HG02973 (cell line): ENCODE results near the gene PHIP.

Experiments
- ATAC-seq: cut with Tn5 transposase; IDR thresholded peaks from one replicate; pipeline ENCODE4 v1.9.1; 2021; ENCODE audit warnings: moderate library complexity; ENCODE audit not compliant: unreplicated experiment

PHIP gene

DNA sequence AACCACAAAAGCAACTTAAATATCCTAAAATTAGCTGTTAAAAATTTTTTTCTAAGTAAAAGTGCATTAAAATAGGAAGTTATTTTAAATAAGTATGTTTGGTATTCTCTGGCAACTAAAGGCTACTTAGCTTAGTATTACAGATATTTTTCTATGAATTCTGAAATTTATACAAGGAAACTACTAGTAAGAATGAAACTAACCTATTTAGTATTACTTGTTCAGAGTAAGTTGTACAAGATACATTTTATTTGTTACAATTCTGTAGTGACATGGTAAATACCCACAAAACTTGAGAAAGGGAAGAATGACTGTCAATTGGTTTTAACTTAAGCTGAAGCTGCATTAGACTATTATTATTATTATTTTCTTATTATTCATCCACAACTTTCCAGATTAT lies 6.5 kb downstream of the PHIP start:
- ATAC-seq = no peak

DNA sequence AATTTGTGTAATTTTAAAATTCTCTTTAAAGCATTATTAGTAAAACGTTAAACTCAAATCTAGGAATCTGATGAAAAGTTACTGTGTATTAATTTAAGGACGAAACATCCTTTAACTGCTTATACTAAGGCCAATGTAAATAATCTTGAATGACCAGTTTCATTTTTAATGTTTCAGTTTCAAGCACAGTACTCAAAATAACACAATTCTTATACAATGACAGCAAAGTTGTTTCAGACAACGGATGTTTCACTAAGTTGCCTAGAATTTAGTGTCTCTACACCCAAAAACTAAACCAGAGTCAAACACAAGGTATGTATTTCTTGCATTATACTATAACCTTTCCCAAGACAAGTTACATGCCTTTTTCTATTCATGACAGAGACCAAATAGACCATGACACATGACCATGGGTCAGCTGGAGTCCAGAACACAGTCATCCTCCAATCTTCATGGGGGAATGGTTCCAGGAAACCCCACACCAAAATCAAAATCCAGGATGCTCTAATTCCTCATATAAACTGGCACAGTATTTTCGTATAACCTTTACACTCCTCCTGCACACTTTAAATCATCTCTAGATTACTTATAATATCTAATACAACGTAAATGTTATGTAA lies 7.7 kb downstream of the PHIP start:
- ATAC-seq = peak; percentile 73

DNA sequence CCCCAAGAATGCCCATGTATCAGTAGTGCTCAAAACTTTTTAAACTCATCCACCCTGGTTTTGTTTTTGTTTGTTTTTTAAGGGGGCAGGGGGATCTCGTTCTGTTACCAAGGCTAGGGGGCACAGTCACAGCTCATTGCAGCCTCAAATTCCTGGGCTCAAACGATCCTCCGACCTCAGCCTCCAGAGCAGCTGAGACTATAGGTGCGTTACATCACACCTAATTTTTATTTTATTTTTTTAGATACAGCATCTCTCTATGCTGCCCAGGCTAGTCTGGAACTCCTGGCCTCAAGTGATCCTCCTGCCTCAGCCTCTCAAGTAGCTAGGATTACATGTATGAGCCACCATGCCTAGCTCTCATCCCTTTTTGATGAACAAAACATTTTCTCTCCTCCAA lies 11.2 kb downstream of the PHIP start:
- ATAC-seq = no peak

DNA sequence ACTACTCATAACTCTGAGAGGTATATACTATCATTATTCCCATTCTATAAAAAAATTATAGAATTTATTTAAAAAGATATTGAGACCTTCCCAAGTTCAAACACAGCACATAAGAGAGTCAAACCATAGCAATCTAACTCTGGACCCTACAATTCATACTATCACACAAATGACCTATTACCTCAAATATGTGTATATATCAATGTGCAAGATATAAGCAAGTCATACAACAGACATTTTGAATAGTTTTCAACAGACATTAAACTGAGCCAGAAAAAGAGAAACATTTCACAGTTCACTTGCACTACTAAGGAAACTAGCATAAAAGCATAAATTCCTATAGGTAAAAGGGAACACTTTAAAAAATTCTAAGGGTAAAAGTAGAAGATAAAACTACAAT lies 11.7 kb downstream of the PHIP start:
- ATAC-seq = no peak

DNA sequence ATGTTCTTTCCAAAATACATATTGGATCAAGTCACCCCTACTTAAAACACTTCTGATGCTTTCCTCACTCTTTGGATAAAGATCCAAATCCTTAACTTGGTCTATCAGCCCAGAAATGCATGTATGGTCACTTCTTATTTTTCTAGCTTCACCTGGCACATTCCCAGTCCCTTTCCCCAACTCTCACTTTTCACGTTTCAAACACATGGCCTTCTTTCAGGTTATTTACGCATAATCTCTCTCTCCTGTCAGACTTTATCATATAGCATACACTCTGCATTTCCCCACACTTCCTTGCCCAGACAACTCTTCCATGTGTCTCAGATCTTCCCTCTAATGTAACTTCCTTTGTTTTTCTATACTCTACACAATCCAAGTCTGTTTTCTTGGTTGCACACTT lies 12.8 kb downstream of the PHIP start:
- ATAC-seq = no peak

DNA sequence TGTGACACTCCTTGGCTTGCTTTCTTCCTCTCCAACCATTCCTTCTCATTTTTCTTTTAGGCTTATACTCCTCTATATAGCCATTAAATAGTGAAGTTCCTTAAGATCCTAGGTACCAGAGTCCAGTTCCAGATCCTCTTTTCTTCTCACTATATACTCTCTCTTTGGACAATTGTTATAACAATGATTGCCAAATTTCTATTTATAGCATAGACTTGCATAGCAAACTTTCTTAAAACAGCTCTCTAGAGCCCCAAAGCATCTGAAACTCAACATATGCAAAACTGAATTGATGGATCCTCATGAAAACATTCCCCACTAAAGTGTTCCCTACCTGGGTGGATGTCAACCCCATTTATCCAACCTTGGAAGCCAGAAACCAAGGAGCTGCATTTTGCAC lies 13.4 kb downstream of the PHIP start:
- ATAC-seq = no peak

DNA sequence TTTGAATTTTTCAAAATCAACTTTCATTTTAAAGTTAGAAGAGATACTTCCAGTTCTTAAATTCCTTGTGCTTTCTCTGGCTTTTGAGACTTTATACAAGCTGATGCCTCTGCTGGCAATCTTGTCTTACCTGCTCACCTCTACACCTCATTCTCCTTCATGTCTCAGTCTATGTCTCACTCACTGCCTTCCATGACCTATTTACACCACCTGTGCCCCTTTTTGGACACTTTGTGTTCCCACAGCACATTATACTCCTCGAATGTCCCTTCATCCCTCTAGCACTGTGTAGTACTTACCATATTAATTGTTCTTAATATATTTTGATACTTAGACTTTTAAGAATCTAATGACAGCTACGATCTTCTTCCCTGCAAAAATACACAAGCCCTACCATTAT lies 15.3 kb downstream of the PHIP start:
- no peak for ATAC-seq

DNA sequence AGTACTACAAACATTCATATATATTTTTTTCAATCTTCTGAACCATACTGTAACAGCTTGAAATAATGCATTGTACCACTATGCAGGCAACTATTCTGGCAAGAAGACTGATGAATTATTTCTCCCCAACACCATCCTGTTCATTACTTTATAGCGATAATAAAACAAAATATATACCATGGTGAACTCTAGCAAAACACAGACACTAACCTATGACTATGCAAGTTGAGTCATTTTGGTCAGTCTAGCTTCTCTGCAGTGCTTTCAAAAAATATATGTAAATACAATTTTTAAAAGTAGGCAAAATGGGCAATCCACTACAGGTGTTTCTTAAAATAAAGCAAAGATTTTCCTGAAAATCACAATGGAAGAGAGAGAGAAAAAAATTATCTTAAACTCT lies 20.3 kb downstream of the PHIP start:
- ATAC-seq = no peak

DNA sequence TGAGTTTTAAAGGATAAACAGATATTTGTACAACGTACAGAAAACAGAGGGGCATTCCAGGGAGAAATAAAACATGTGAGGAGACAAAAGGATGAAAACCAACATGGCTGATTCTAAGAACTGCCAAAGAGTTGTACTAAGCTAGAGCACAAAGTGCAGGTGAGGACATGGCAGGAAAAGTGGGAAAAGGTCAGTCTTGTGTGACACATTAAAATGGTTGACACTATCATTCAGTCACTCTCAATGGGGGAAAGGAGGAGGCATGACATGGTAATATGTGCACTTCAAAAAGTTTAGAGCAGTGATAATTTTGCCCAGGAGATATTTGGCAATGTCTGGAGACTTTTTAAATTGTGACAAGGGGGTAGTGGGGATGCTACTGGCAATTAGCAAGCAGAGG lies 21.8 kb downstream of the PHIP start:
- ATAC-seq = no peak

DNA sequence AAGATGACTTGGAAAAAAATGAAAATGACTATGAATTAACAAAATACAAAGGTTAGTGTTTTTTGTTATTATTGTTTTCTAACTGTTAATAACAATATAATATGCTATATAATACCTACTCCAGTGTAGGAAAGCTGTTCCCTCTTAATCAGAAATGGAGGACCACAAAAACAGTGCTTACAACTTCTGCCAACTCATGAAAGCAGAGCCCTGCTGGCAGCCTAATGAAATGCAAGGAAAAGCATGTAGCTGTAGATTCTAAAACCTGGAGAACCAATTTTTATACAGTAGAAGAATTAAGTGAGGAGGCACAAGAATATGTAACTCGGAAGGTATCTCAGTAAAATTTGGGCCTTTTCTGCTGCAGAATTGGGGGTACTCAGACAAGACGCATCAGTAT lies 29.4 kb downstream of the PHIP start:
- ATAC-seq = no peak

DNA sequence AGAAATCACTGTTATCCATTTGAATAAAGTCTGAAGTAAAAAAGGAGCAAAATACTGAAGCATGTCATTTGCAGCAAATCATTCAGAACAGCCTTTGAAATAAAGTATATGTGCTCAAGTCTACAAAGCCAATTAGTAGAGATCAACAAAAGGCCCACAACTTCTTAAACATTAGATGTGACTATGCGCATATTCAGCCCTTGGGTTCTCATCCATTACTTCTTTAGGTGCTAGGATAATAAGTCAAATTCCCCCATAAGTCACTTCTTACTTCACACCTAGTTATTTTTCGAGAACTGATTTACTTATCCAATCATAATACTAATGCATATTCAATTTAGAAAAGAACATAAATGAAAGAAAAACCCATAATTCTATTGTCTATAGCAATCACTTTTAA lies 31.0 kb downstream of the PHIP start:
- ATAC-seq = no peak

DNA sequence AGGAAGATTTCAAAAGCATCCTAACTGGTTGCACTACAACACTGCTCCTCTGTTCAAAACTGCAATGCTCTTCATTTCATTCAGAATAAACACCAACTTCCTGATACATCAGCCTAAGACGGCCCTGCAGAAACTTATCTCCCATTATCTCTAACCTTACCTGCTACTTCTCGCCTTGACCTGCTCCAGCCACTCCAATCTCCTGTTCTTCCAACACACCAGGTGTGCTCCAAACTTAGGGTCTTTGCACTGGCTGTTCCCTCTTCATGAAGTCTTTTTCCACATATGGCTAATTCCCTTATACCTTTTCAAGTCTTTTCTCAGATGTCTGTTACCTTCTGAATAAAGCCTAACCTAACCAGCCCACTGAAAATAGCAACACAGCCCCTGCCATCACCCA lies 32.1 kb downstream of the PHIP start:
- no peak for ATAC-seq

DNA sequence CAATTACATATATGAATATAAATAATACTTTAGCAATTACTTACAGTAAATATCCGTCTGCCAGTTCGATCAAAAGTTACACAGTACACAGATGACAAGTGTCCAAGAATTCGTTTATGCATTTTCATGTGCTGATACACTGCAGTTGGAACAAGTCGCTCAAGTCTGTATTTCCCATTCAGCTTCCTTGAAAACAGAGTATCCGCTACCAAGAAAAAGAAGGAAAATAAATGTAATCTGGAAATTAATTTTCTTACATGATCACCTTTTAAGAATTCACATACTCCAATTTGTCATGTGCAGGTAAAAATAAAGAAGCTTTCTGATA lies 35.3 kb downstream of the PHIP start:
- no peak for ATAC-seq

DNA sequence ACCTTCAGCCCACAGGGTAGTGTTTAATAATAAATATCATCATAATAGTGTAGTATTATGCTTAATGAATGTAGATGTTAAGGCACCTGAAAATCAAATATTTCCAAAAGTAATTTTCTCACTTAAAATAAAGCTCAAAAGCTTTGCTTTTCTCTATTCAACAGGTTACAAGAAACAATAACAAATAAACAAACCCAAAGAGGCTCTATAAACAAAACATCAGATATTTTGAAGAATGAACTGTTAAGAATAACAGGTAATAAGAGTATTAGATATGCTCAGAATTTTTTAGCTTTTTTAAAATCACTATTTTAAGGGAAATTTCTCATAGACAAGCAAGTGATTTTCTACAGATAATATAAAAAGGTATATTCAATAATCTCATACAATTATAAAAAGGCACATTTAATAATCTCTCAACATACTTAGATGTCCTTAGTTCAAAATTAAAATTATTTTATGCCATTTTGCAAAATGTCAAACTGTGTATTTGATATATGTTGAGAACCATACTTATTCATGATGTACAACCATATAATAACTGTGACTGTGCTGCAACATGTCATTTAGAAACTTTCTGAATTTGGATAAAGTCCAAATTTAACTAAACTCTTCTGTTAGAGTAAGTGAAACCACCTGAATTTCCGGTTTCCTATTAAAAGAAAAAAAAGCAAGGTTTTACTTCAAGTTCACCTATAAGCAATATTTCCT lies 35.8 kb downstream of the PHIP start:
- ATAC-seq = peak; percentile 74

DNA sequence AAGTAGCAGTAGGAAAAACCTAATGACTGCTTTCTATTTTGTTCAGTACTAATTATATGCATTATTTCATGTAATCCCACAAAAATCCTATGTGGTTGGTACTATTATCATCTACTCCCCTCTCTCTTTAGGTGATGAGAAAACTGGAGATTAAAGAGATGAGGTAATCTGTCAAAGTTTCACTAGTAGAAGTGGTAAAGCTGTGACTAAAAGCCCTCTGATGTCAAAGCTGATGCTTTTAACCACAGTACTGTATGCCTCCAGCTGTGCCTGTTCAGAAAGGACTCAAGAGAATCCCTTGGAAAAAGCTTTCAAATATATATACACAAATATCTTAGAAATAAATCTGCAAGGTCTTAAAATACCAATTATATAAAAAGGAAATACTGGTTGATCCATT lies 38.0 kb downstream of the PHIP start:
- peak; percentile 84 for ATAC-seq

DNA sequence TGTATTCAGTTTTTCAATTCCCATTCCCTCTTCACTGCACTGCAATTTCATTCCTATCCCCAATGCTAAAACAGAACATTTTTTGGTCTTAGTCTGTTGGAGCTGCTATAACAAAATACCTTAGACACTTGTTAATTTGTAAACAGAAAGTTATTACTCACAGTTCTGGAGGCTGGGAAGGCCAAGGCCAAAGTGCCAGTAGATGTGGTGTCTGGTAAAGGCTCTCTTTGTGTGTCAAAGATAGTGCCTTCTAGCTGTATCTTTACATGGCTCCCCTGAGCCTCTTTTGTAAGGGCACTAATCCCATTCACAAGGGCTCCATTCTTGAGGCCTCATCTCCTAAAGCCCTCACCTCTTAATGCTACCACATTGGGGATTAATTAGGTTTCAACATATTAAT lies 40.0 kb downstream of the PHIP start:
- no peak for ATAC-seq

DNA sequence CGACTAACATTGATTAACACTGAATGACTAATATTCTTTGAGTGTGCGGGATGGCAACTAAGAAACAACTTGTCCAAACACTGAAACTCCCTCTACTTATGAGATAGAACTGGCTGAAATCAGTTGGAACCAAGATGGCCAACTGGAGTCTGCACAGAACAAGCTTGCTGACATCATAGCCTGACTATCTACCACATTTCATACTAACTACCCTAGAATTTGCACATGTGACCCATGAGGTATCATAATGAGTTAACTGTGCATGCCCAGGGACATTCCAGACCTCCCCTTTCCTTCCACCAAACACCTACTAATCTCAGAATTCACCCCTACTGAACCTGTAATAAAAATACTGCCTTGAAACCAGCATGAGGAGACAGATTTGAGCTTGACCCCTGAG lies 43.2 kb downstream of the PHIP start:
- peak; percentile 78 for ATAC-seq

DNA sequence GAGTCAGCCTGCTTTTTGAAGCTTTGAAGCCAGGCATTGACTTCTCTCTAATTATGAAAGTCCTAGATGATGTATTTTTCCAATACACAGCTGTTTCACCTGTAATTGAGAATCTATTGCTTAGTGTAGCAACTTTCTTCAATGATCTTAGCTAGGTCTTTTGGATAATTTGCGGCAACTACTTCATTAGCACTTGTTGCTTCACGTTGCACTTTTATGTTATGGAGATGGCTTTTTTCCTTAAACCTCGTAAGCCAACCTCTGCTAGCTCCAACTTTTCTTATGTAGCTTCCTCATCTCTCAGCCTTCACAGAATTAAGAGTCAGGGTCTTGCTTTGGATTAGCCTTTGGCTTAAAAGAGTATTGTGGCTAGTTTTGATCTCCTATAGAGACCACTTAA lies 44.8 kb downstream of the PHIP start:
- no peak for ATAC-seq

DNA sequence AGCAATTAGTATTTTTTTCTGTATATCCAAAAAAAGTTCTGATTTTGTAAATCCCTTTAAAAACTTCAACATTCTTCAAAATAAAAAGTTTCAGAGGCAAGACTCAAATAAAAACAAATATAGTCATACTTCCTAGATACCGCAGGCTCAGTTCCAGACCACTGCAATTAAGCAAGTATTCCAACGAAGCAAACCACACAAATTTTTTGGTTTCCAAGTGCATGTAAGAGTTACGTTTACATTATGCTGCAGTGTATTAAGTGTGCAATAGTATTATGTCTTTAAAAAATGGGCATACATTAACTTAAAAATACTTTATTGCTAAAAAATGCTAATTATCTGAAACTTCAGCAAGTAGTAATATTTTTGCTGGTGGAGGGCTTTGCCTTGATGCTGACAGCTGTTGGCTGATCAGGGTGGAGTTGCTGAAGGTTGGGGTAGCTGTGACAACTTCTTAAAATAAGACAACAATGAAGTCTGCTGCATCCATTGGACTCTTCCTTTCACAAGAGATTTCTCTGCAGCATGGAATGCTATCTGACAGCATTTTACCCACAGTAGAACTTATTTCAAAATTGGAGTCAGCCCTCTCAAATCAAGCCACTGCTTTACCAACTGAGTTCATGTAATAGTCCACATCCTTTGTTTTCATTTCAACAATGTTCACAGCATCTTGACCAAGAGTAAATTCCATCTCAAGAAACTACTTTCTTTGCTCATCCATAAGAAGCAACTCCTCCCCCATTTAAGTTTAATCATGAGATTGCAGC lies 46.0 kb downstream of the PHIP start:
- ATAC-seq = no peak

DNA sequence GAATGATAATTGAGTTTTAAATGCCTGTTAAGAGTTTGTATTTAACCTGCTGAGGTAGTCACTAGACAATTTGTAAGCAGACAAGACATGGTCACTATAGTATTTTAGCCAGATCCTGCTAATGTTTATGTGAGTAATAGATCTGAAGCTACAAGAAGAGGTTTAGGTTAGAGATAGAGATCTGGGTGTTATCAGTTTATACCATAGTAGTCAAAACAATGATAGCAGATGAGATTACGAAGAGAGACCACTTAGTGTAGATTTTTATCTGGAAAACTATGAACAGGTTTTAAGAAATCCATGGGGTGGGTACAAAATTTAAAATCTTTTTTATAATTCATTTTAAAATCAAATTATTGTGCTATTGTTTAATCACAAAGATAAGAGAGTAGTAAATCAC lies 47.5 kb downstream of the PHIP start:
- ATAC-seq = no peak

DNA sequence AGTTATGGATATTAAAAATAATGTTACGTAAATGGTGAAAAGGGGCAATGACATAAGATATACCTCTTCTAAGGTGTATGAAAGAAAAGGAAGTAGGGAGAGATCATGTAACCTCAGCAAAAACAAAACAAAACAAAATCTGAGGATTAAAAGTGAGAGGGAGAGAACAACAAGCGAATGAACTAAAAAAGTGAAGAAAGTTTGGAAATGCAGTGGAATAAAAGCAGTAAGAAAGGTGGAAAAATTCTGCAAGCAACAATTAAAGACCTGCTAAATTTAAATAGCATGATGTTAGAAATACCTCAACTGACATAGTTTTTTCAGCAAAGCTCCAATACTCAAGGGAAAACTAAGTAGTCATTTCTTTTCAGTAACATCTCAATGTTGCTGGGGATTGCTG lies 48.0 kb downstream of the PHIP start:
- ATAC-seq = no peak

DNA sequence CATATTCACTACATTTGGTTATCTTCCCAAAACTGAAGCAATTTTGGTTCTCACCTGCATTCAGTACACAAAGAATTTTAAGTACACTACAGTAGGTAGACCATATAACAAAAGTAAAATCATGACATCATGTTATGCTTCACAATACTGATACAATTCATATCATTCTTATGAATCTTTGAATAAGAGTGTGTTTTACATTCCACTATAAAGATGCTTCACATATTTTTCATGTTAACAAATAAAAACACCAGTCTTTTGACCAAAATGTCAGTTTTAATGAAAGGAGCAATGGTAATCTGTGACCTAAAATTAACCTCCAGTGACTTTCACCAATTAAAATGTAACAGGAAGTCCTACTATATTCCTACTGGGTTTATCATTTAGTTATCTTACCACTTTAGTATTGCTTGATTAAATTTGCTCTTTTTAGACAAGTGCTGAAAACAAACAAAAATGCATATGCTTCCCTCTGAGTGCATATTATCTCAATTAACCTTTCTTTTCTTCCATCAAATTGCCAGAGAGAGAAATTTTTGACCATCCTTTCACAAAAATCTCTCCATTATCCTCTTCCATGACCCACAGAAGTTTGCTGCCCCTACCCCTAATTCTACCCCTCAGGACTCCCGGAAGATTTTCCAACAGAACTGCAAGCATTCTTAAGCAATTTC lies 49.3 kb downstream of the PHIP start:
- ATAC-seq = no peak
